ENCODE results near the gene MBP. TPM values are rescaled to one million over a fixed set of nuclear protein-coding genes. Genes with fewer than 3 reads are reported as not detected.

MBP gene
- total and polyA plus RNA-seq, 10 of the 15 experiments (the other 5 are each of a cell fraction or from before 2014, with no cell fraction given) = 12.2 to 67.8 (median 42.1) TPM

GRCh38 chr18:76993573-76993972 lies 139.0 kb downstream of the MBP start:
- in situ Hi-C loops (cut with MboI) (no loop called here), intact Hi-C loops (cut with micrococcal nuclease; ENCODE audit: unreplicated experiment) (no loop called here)
- Histone ChIP-seq H3K27me3 (replicated peaks in 1 of 2; ENCODE audit: control insufficient read depth in 2 of 2, insufficient read depth in 2 of 2, low read length in 1 of 2) (no peaks in the 10 kb centered on the region), H3K36me3 (ENCODE audit: control insufficient read depth in 2 of 2, insufficient read depth in 2 of 2, low read length in 1 of 2) (no peaks in the 10 kb centered on the region), H3K4me3 (no peak overlapping the region), H3K4me1 (ENCODE audit: control insufficient read depth, insufficient read depth, low read length) (peaks cover 9% of the 10 kb centered on the region; the same call in 1 of the 2 replicates), H4K20me1 (ENCODE audit: control insufficient read depth, insufficient read depth) (no peaks in the 10 kb centered on the region), H3K27ac (ENCODE audit: control insufficient read depth, insufficient read depth) (no peak overlapping the region), H3K9me3 (replicated peaks; ENCODE audit: control insufficient read depth, insufficient read depth, low read length) (no peaks in the 10 kb centered on the region), H3K79me2 (ENCODE audit: control insufficient read depth, insufficient read depth, low read length) (no peaks in the 10 kb centered on the region), H3K4me2 (ENCODE audit: control insufficient read depth, insufficient read depth) (no peak overlapping the region), H2AFZ (ENCODE audit: control insufficient read depth, low read depth, low read length) (no peak overlapping the region), H3K9ac (ENCODE audit: control insufficient read depth, insufficient read depth, low read length) (no peak overlapping the region)
- WGBS (ENCODE audit: insufficient coverage, insufficient replicate concordance, low lambda C conversion rate, missing lambda C conversion rate) = 96% methylated on average over 11 of the region's 11 CpGs
- TF ChIP-seq TCF7 (IDR thresholded peaks at IDR 0.05; ENCODE audit: borderline replicate concordance) = no peak
- no peak for TF ChIP-seq NR2C2 (IDR thresholded peaks at IDR 0.05; ENCODE audit: borderline replicate concordance, control insufficient read depth, insufficient read length, low read depth)
- no peak for TF ChIP-seq ZNF687 (IDR thresholded peaks at IDR 0.05)
- TF ChIP-seq IRF5 (IDR thresholded peaks at IDR 0.05; ENCODE audit: borderline replicate concordance) = no peak
- TF ChIP-seq ZNF274 (IDR thresholded peaks at IDR 0.05; ENCODE audit: insufficient read depth, insufficient read length) = no peak
- no peak for TF ChIP-seq ZBED1 (IDR thresholded peaks at IDR 0.05; ENCODE audit: borderline replicate concordance)
- TF ChIP-seq CUX1 (IDR thresholded peaks at IDR 0.05; ENCODE audit: insufficient replicate concordance, low read depth, low read length) = no peak
- no peak for TF ChIP-seq KDM1A (IDR thresholded peaks at IDR 0.05; ENCODE audit: borderline replicate concordance)
- no peak for TF ChIP-seq SUPT20H (IDR thresholded peaks at IDR 0.05; ENCODE audit: borderline replicate concordance, control insufficient read depth, low read depth, low read length)
- TF ChIP-seq EGR1 (IDR thresholded peaks at IDR 0.05; ENCODE audit: borderline replicate concordance in 1 of 2, low read depth in 2 of 2, low read length in 2 of 2) = no peak
- no peak for TF ChIP-seq LARP7 (IDR thresholded peaks at IDR 0.05)
- TF ChIP-seq STAT1 (conservative IDR thresholded peaks at IDR 0.05) = no peak
- TF ChIP-seq, protein P1, sequence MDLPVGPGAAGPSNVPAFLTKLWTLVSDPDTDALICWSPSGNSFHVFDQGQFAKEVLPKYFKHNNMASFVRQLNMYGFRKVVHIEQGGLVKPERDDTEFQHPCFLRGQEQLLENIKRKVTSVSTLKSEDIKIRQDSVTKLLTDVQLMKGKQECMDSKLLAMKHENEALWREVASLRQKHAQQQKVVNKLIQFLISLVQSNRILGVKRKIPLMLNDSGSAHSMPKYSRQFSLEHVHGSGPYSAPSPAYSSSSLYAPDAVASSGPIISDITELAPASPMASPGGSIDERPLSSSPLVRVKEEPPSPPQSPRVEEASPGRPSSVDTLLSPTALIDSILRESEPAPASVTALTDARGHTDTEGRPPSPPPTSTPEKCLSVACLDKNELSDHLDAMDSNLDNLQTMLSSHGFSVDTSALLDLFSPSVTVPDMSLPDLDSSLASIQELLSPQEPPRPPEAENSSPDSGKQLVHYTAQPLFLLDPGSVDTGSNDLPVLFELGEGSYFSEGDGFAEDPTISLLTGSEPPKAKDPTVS (IDR thresholded peaks at IDR 0.05; ENCODE audit: low read depth, low read length) = no peak
- RAD21 ChIA-PET (ENCODE audit: unreplicated experiment) = no interaction called here
- CTCF ChIA-PET = interaction anchor here (0.5 to 4.4 kb wide), 2 partner anchors 10 to 27 kb away, joined by 3 to 39 read pairs; no protein-coding TSS in a partner anchor
- FAIRE-seq = no peak
- POLR2A ChIA-PET = no interaction called here
- SMC1A ChIA-PET (ENCODE audit: uncharacterized antibody, unreplicated experiment) = no interaction called here
- BruUV-seq (replicated peaks) = no TSS peak
- no peak for DNase-seq (ENCODE audit: low read depth, low spot score)
- no peak for ATAC-seq

Measured in GM12878 (cell line).